Activated T-helper 2 cell treated with anti-CD3 and anti-CD28 coated beads, Interferon-gamma antibody, Interleukin-2, Interleukin-4, amounts not matched to agents 10 μg/mL and 5 μg/mL and 100 μg/mL, durations not matched to agents 14 hours and 24 hours and 36 hours (primary cell): ENCODE results near the gene NLRP6. TPM values are rescaled to one million over a fixed set of nuclear protein-coding genes. Genes with fewer than 3 reads are reported as not detected.
A peak's percentile ranks its signal among the peaks of the same experiment; 100 is the strongest.
"Not testable (repeated sequence)": the region's sequence is repeated elsewhere in the genome, so short reads cannot be mapped to it uniquely, and the experiment has no call there.

Experiments used
- DNase-seq: peaks from one replicate; pipeline ENCODE4 v3.0.0; 2021; ENCODE audit warnings: low spot score
- H3K27ac Mint-ChIP-seq: one replicate; pipeline ENCODE4 v1.8.0; 2021; ENCODE audit warnings: mixed read lengths
- H3K27me3 Mint-ChIP-seq: one replicate; pipeline ENCODE4 v1.8.0; 2021; ENCODE audit warnings: low read depth, mixed read lengths
- H3K36me3 Mint-ChIP-seq: one replicate; pipeline ENCODE4 v1.8.0; 2021; ENCODE audit warnings: low read depth, mixed read lengths
- H3K4me1 Mint-ChIP-seq: one replicate; pipeline ENCODE4 v1.8.0; 2021; ENCODE audit warnings: low read depth, mixed read lengths
- H3K4me3 Mint-ChIP-seq: one replicate; pipeline ENCODE4 v1.8.0; 2021; ENCODE audit warnings: low read depth, mild to moderate bottlenecking, moderate library complexity, mixed read lengths
- H3K9me3 Mint-ChIP-seq: one replicate; pipeline ENCODE4 v1.8.0; 2021; ENCODE audit warnings: mixed read lengths
- intact Hi-C: fragments of 100-400 bp; cut with micrococcal nuclease; formaldehyde crosslinking; loops from one replicate; pipeline ENCODE4 v1.15.1; 2023
- total RNA-seq: library from RNA; stranded (reverse); gene quantifications from 2 replicates; pipeline ENCODE4 v1.2.3, GENCODE V29; 2022

The NLRP6 gene
- total RNA-seq = 0.97 and 1.1 TPM in 2 replicates

DNA sequence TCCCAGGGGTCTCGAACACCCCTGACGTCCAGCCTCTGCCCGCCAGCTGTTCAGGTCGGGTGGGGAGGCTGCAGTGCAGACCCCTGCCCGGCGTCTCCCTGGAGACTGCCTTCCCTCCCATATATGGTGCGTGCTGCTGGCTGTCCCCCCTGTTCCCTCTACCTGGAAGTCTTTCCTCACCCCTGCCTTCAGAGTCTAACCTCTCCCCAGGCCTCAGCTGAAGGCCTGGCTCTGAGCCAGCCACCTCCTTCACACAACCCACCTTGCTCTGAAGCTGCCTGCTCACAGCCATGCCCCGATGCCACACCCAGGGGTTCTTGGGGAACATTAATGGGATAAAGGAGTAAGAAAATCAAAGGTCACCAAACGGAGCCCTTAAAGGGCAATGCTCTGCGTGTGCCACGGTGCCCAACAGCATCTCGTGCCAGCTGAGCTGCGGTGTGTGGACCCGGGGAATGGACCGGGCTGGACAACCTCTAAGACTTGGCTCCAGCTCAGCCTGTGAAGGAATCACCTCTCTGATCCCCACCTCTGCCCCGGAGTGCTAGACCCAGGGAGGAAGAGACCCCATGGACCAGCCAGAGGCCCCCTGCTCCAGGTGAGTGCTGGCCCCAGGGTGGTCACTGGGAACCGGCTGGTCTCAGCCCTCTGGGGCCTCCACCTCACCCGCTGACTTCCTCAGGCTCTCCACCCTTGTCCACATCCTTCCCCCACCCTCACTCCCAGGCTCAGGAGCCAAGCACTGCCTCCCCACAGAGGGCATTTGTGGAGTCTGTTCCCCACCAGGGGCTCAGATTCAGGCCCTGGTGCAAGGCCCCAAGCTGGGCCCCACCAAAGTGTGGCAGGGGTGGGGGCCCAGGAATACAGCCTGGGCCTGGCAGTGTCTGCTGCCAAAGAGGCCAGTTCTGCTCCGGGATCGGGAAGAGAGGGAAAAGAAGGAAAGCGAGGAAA is at the start of gene NLRP6:
Gene NLRP6, plus strand, starts transcription at position 407 of the 951 bp plus-strand sequence. Its CDS starts 163 bp downstream, at position 570.
- H3K4me1 Mint-ChIP-seq = peaks cover 32% of the 10 kb centered on the region
- H3K27ac Mint-ChIP-seq = peak within 1 kb of the TSS; percentile 10
- H3K27me3 Mint-ChIP-seq = peaks cover 53% of the 10 kb centered on the region
- intact Hi-C loops = no loop called here
- no peak for DNase-seq
- H3K36me3 Mint-ChIP-seq = peaks cover 24% of the 10 kb centered on the region
- peaks cover 11% of the 10 kb centered on the region for H3K9me3 Mint-ChIP-seq
- H3K4me3 Mint-ChIP-seq = peak within 1 kb of the TSS; percentile 79

DNA sequence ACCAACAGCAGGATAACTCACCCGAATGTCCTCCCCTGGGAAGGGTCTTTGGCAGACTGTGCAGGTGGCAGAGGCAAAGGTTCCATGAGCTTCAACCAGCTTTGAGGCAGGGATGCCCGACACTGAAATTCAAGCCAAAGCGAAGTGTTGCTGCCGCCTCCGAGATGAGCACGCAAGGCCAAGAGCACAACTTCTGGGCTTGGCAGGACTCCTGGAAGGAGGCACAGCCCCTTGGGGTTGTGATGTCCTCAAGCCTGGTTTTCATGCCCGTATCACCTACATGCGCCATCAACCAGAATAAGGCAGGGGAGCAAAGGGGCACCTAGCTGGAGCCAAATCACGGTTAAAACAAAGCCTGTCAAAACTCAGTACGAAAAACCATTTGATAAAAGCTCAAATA is 47.8 kb upstream of the NLRP6 start:
- Mint-ChIP-seq H3K27me3 (no peaks in the 10 kb centered on the region), H3K36me3 (peaks cover 6% of the 10 kb centered on the region), H3K9me3 (no peaks in the 10 kb centered on the region), H3K4me1 (peaks cover 18% of the 10 kb centered on the region), H3K4me3 (no peak overlapping the region), H3K27ac (no peak overlapping the region)
- intact Hi-C loops = no loop called here
- DNase-seq = no peak

DNA sequence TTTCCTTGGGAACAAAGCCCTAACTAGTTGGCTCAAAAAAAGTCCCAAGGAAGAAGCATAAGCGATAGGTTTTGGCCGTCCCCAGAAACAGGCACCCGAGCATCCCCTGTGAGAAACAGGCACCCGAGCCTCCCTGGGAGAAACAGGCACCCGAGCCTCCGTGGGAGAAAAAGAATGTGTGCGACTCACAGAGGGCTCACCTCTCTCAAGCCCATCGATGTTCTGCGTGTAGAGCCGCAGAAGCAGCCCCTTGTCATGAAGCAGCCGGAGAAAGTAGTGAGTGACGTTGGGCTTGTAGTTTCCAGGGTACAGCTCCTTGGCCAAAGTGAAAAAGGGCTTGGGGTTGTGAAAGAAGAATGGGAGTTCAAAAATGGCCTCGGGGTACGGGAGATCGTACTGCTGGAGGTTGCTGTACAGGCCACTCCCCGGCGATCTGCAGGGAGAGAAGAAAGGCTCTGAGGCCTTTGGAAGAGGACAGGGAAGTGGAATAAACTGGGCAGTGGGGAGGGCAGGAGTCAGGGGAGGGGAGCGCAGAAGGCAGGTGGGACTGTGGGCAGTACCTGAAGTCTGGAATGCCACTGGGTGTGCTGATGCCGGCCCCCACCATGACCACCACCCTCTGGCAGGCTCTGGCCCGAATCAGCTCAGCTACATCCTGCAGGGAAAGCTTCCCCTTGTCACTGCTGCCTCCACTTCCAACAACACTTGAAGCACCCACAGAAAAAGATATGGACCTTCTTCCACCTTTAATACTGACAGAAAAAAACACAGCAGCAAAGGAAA is 45.2 kb upstream of the NLRP6 start:
- Mint-ChIP-seq H3K4me3 (no peak overlapping the region), H3K9me3 (no peaks in the 10 kb centered on the region), H3K4me1 (peaks cover 21% of the 10 kb centered on the region), H3K27ac (no peak overlapping the region), H3K36me3 (peaks cover 9% of the 10 kb centered on the region), H3K27me3 (no peaks in the 10 kb centered on the region)
- no peak for DNase-seq
- intact Hi-C loops = no loop called here

DNA sequence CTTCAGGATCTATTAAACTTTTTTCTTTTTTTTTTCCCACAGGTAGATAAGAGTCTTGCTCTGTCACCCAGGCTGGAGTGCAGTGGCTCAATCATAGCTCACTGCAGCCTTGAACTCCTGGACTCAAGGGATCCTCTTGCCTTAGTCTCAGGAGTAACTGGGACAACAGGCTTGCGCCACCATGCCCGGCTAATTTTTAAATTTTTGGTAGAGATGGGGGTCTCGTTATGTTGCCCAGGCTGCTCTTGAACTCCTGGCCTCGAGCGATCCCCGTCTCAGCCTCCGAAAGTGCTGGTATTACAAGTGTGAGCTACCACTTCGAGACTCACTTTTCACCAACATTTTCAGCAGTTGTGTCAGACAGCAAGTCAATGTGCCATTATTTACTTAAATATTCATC is 43.0 kb upstream of the NLRP6 start:
- no peaks in the 10 kb centered on the region for H3K27me3 Mint-ChIP-seq

DNA sequence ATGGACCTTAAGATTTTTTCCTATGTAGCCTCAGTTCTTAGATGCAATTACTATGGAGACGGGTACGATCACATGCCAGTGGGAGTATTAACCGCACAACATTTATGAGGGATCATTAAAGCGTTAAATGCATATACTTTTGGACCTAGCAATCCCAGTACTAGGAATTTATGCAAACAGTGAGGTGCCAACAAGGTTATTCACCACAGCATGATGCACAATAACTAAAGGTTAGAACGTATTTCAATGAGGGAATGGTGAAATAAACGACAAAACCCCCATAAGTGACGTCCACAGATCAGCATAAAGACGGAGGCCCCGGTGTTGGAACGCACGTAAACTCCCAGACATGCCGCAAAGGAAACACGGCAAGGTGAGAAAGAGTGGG is 42.6 kb upstream of the NLRP6 start:
- Mint-ChIP-seq H3K4me3 (peak overlapping the region; percentile 86), H3K9me3 (no peaks in the 10 kb centered on the region), H3K27me3 (no peaks in the 10 kb centered on the region), H3K27ac (peak overlapping the region; percentile 92), H3K4me1 (peaks cover 42% of the 10 kb centered on the region), H3K36me3 (peaks cover 27% of the 10 kb centered on the region)
- intact Hi-C loops = no loop called here
- no peak for DNase-seq

More for the DNA sequence above, 43.0 kb upstream of the NLRP6 start:
- H3K4me1 Mint-ChIP-seq = peaks cover 39% of the 10 kb centered on the region
- H3K4me3 Mint-ChIP-seq = peak overlapping the region; percentile 86
- H3K36me3 Mint-ChIP-seq = peaks cover 26% of the 10 kb centered on the region
- intact Hi-C loops = no loop called here
- DNase-seq = no peak
- H3K27ac Mint-ChIP-seq = peak overlapping the region; percentile 92
- no peaks in the 10 kb centered on the region for H3K9me3 Mint-ChIP-seq

DNA sequence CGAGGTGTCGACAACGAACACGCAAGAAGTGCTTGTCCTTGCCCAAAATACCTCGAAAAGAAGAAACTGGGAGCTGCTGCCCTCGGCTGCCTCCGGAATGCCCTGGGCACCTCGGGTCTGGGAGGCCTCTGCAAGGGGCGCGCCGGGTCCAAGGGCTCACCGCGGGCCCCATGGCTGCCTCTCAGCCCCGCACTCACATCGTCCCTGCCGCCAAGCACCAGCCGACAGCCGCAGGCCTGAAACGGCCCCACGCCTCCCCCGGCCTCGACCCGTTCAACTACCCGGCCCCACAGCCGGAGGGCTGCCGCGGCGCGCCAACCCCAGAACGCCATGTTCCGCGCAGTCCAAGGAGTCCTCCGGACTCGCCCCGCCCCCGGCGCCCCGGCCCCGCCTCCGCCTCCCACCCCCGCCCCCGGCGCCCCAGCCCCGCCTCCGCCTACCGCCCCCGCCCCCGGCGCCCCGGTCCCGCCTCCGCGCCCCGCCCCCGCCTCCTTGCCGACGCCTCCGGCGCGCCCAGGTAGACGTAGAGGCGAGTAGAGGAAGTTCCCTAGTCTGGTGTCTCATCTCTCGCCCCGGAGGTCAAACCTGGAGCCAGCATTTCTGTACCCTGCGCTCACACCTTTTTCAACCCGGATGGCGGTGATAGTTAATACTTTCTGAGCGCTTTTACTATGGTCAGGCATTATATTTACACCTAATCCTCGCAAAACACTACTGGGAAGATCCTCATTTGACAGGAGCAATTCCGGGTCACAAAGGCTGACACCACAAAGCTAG is 42.0 kb upstream of the NLRP6 start, which contains the start of gene SIRT3:
Gene SIRT3, minus strand, starts transcription at position 346 of the 777 bp plus-strand sequence. Its CDS starts 14 bp downstream, at position 332.
- Mint-ChIP-seq H3K9me3 (no peaks in the 10 kb centered on the region), H3K4me3 (peak within 1 kb of the TSS; percentile 96), H3K27me3 (no peaks in the 10 kb centered on the region), H3K36me3 (peaks cover 29% of the 10 kb centered on the region), H3K4me1 (peaks cover 44% of the 10 kb centered on the region), H3K27ac (peak within 1 kb of the TSS; percentile 100)
- DNase-seq = peak; percentile 80
- intact Hi-C loops = loop anchor here (1.0 to 2.0 kb wide), 3 partner anchors 29 to 77 kb away; partner anchors contain the start of genes BET1L and RIC8A

DNA sequence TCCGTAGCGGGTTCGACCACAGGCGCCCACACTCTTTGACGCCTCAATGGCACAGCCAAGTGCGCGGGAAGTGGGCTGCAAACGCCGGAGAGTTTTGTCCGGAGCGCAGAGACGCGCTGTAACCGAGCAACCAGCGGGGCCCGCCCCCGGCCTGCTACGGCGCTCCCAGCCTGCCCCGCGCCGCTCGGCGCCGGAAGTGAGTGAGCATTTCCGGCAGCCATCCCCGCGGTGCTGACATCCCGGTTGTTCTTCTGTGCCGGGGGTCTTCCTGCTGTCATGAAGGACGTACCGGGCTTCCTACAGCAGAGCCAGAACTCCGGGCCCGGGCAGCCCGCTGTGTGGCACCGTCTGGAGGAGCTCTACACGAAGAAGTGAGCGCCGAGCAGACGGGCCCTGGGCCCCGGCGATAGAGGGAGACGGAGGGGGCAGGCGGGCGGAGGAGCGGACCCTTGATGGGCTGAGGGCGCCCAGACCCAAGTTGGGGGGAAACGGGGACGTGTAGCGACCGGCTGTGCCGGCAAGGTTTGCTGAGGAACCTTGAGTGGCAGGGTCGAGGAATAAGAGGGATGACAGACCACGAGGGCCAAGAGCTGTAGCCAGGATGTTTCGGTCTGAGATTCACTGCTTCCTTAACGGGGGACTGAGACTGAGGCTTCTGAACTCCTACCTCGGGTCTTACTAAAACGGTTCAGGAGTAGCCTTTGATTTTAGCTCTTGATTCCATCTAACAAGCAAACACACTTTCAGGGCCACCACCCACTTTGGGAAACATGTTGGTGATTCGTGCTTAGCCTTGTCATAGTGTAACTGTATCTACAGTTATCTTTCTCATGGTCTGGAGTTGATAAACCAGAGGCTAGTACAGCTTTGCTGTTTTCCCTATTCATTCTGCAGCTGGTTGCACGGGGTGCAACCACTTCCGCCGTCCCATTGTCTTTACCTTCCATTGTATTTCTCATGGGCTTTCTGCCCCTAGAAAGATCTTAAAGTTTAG is 41.1 kb upstream of the NLRP6 start, which contains the start of gene PSMD13:
Gene PSMD13, plus strand, starts transcription at position 203 of the 994 bp plus-strand sequence. Its CDS starts 74 bp downstream, at position 277.
- Mint-ChIP-seq H3K27ac (peak within 1 kb of the TSS; percentile 100), H3K9me3 (no peaks in the 10 kb centered on the region), H3K4me1 (peaks cover 53% of the 10 kb centered on the region), H3K36me3 (peaks cover 38% of the 10 kb centered on the region), H3K4me3 (peak within 1 kb of the TSS; percentile 96), H3K27me3 (no peaks in the 10 kb centered on the region)
- DNase-seq = peak; percentile 87
- intact Hi-C loops = loop anchor here (1.0 to 2.0 kb wide), 3 partner anchors 30 to 76 kb away; partner anchors contain the start of genes BET1L and RIC8A

- Mint-ChIP-seq H3K27ac (peak overlapping the region; percentile 22), H3K36me3 (peaks cover 49% of the 10 kb centered on the region), H3K4me3 (peak overlapping the region; percentile 96), H3K4me1 (peaks cover 58% of the 10 kb centered on the region)
- DNase-seq, H3K9me3 Mint-ChIP-seq, H3K27me3 Mint-ChIP-seq, intact Hi-C loops: not testable (repeated sequence)
These were observed 39.9 kb upstream of the NLRP6 start for GRCh38 chr11:238346-238745.

GRCh38 chr11:240315-240714 is 37.9 kb upstream of the NLRP6 start:
- H3K27me3 Mint-ChIP-seq = no peaks in the 10 kb centered on the region
- peaks cover 66% of the 10 kb centered on the region for H3K36me3 Mint-ChIP-seq
- DNase-seq = no peak
- no peaks in the 10 kb centered on the region for H3K9me3 Mint-ChIP-seq
- H3K4me1 Mint-ChIP-seq = peaks cover 59% of the 10 kb centered on the region
- peak overlapping the region; percentile 15 for H3K4me3 Mint-ChIP-seq
- peak overlapping the region; percentile 50 for H3K27ac Mint-ChIP-seq
- intact Hi-C loops = no loop called here

GRCh38 chr11:241634-242033 is 36.6 kb upstream of the NLRP6 start:
- intact Hi-C loops = no loop called here
- DNase-seq = no peak

GRCh38 chr11:244376-244775 is 33.8 kb upstream of the NLRP6 start:
- H3K4me1 Mint-ChIP-seq = peaks cover 41% of the 10 kb centered on the region
- H3K27ac Mint-ChIP-seq = peak overlapping the region; percentile 67
- no peaks in the 10 kb centered on the region for H3K27me3 Mint-ChIP-seq
- DNase-seq = no peak
- intact Hi-C loops = no loop called here
- H3K9me3 Mint-ChIP-seq = no peaks in the 10 kb centered on the region
- H3K4me3 Mint-ChIP-seq = no peak overlapping the region
- H3K36me3 Mint-ChIP-seq = peaks cover 90% of the 10 kb centered on the region

More at GRCh38 chr11:241634-242033, 36.6 kb upstream of the NLRP6 start:
- Mint-ChIP-seq H3K36me3 (peaks cover 79% of the 10 kb centered on the region), H3K4me3 (no peak overlapping the region), H3K9me3 (no peaks in the 10 kb centered on the region), H3K27ac (peak overlapping the region; percentile 59), H3K4me1 (peaks cover 52% of the 10 kb centered on the region), H3K27me3 (no peaks in the 10 kb centered on the region)
